Natural killer cell (primary cell): Measurements from ENCODE around the gene PLK1. TPM values are rescaled to one million over a fixed set of nuclear protein-coding genes. Genes with fewer than 3 reads are reported as not detected.

Source experiments
- ATAC-seq, 3 donors: fragments of 150-1000 bp in 2 of 3; fragments of 200-7000 bp in 1 of 3; cut with Tn5 transposase; 1 replicate in 1 of 3; 2 replicates in 2 of 3; pipeline ENCODE4 v1.10.0; 2021; ENCODE audit warnings: mild to moderate bottlenecking in 2 of 3, moderate library complexity in 2 of 3
- DNase-seq, 2 donors: peaks; one replicate each; pipeline versions ENCODE4 v3.0.0 to v3.0.0-alpha.2; 2013 to 2021; ENCODE audit warnings: mixed read lengths in 1 of 2
- H3K27ac ChIP-seq: one replicate; pipeline ENCODE4 v1.5.1; 2013; ENCODE audit warnings: mild to moderate bottlenecking, low read length
- H3K27me3 ChIP-seq: one replicate; pipeline ENCODE4 v1.6.1; 2013; ENCODE audit warnings: low read length; ENCODE audit not compliant: control insufficient read depth, insufficient read depth
- H3K36me3 ChIP-seq: one replicate; pipeline ENCODE4 v1.6.1; 2013; ENCODE audit warnings: low read length; ENCODE audit not compliant: control insufficient read depth, insufficient read depth
- H3K4me1 ChIP-seq: one replicate; pipeline ENCODE4 v1.6.1; 2013; ENCODE audit warnings: low read length; ENCODE audit not compliant: control insufficient read depth, insufficient read depth
- H3K4me3 ChIP-seq: one replicate; pipeline ENCODE4 v1.5.1; 2013; ENCODE audit warnings: low read length
- H3K9me3 ChIP-seq: one replicate; pipeline ENCODE4 v1.6.1; 2013; ENCODE audit warnings: low read length; ENCODE audit not compliant: control insufficient read depth, insufficient read depth
- H3K27ac Mint-ChIP-seq, 2 donors: one replicate each; pipeline ENCODE4 v1.8.0; 2022; ENCODE audit warnings: mild to moderate bottlenecking in 2 of 2, mixed read lengths in 2 of 2, moderate library complexity in 1 of 2
- H3K27me3 Mint-ChIP-seq, 2 donors: one replicate each; pipeline ENCODE4 v1.8.0; 2022; ENCODE audit warnings: low read depth in 2 of 2, mixed read lengths in 2 of 2
- H3K36me3 Mint-ChIP-seq: one replicate; pipeline ENCODE4 v1.8.0; 2022; ENCODE audit warnings: mixed read lengths
- H3K4me1 Mint-ChIP-seq, 2 donors: one replicate each; pipeline ENCODE4 v1.8.0; 2022; ENCODE audit warnings: mixed read lengths in 2 of 2
- H3K4me3 Mint-ChIP-seq: one replicate; pipeline ENCODE4 v1.8.0; 2022; ENCODE audit warnings: mild to moderate bottlenecking, moderate library complexity, mixed read lengths
- H3K9me3 Mint-ChIP-seq, 2 donors: one replicate each; pipeline ENCODE4 v1.8.0; 2022; ENCODE audit warnings: mixed read lengths in 2 of 2
- CTCF ChIP-seq: fragments of 200-600 bp; IDR thresholded peaks from one replicate; pipeline ENCODE4 v1.8.0; 2022; ENCODE audit warnings: antibody characterized with exemption
- WGBS: methylation state at CpG from one replicate; pipeline ENCODE4 v1.1.7; 2013; ENCODE audit warnings: missing lambda C conversion rate; ENCODE audit not compliant: insufficient coverage; 5-methylcytosine and 5-hydroxymethylcytosine counted together
- intact Hi-C: fragments of 100-400 bp; cut with micrococcal nuclease; formaldehyde crosslinking; loops from one replicate; pipeline ENCODE4 v1.14.2; 2022
- total RNA-seq, 4 donors: library from RNA; stranded (reverse); fragments of 120-200 nt in 1 of 4; gene quantifications; one replicate each; pipeline versions ENCODE4 v1.2.3 to v1.2.4, GENCODE V29; 2013 to 2022

Gene PLK1
- total RNA-seq, 3 donors from 2014 or later (not counting 1 experiment from before 2014, with no cell fraction given): 0.66 to 2.9 (median 1.7) TPM

- Histone ChIP-seq H3K27ac (no peak overlapping the region), H3K9me3 (no peaks in the 10 kb centered on the region), H3K36me3 (no peaks in the 10 kb centered on the region), H3K27me3 (no peaks in the 10 kb centered on the region), H3K4me3 (no peak overlapping the region), H3K4me1 (peaks cover 21% of the 10 kb centered on the region)
- no peaks in the 10 kb centered on the region for H3K27me3 Mint-ChIP-seq
- H3K9me3 Mint-ChIP-seq: no peaks in the 10 kb centered on the region
- no peak for TF ChIP-seq CTCF
- ATAC-seq: no peak
- 91% methylated on average over 11 of the region's 11 CpGs for WGBS
- no peak overlapping the region for H3K27ac Mint-ChIP-seq
- no peak overlapping the region for H3K4me3 Mint-ChIP-seq
- H3K36me3 Mint-ChIP-seq: no peaks in the 10 kb centered on the region
- intact Hi-C loops: no loop called here
- peaks cover 21 to 35% of the 10 kb centered on the region in 2 donors for H3K4me1 Mint-ChIP-seq
- no peak for DNase-seq
These were observed 17.1 kb downstream of the PLK1 start for GRCh38 chr16:23695756-23696155.

GRCh38 chr16:23699100-23699499, 20.4 kb downstream of the PLK1 start:
- WGBS: 37% methylated on average over 4 of the region's 4 CpGs
- H3K4me1 ChIP-seq: peaks cover 21% of the 10 kb centered on the region
- Mint-ChIP-seq H3K27ac (peak overlapping the region; percentile 69 to 75), H3K27me3 (peaks cover 0 to 7% of the 10 kb centered on the region in 2 donors), H3K36me3 (peaks cover 8% of the 10 kb centered on the region), H3K4me3 (peak overlapping the region; percentile 31), H3K9me3 (peaks cover 3 to 4% of the 10 kb centered on the region in 2 donors), H3K4me1 (peaks cover 21 to 35% of the 10 kb centered on the region in 2 donors)
- H3K4me3 ChIP-seq: no peak overlapping the region
- TF ChIP-seq CTCF: no peak
- intact Hi-C loops: no loop called here
- DNase-seq (peak in 1 of 2 donors; percentile 27), ATAC-seq (peak; percentile 68 to 81 (median 75))
- no peaks in the 10 kb centered on the region for H3K36me3 ChIP-seq
- peak overlapping the region; percentile 58 for H3K27ac ChIP-seq
- no peaks in the 10 kb centered on the region for H3K9me3 ChIP-seq
- H3K27me3 ChIP-seq: no peaks in the 10 kb centered on the region

GRCh38 chr16:23700093-23700492, 21.4 kb downstream of the PLK1 start:
- no peak for ATAC-seq

More at GRCh38 chr16:23700093-23700492, 21.4 kb downstream of the PLK1 start:
- no peak overlapping the region for H3K27ac Mint-ChIP-seq
- 93% methylated on average over 1 of the region's 2 CpGs for WGBS
- peaks cover 3 to 4% of the 10 kb centered on the region in 2 donors for H3K9me3 Mint-ChIP-seq
- no peak overlapping the region for H3K4me3 Mint-ChIP-seq
- H3K27me3 Mint-ChIP-seq: peaks cover 0 to 15% of the 10 kb centered on the region in 2 donors
- intact Hi-C loops: no loop called here
- DNase-seq: no peak
- peaks cover 14% of the 10 kb centered on the region for H3K4me1 ChIP-seq
- no peaks in the 10 kb centered on the region for H3K9me3 ChIP-seq
- no peak overlapping the region for H3K27ac ChIP-seq
- H3K36me3 ChIP-seq: no peaks in the 10 kb centered on the region
- H3K4me1 Mint-ChIP-seq: peaks cover 17 to 28% of the 10 kb centered on the region in 2 donors
- no peaks in the 10 kb centered on the region for H3K27me3 ChIP-seq
- TF ChIP-seq CTCF: no peak
- H3K4me3 ChIP-seq: no peak overlapping the region
- peaks cover 8% of the 10 kb centered on the region for H3K36me3 Mint-ChIP-seq
